Gastrocnemius medialis (tissue), 4 donors: Measurements from ENCODE around the gene FRMD4B. TPM values are rescaled to one million over a fixed set of nuclear protein-coding genes. Genes with fewer than 3 reads are reported as not detected.

Experiments
- ATAC-seq, 2 donors: fragments of 150-250 bp; one replicate each; pipeline ENCODE4 v1.9.1; 2016
- DNase-seq, 2 donors: peaks; one replicate each; pipeline ENCODE4 v3.0.0-alpha.2; 2019
- H3K27ac ChIP-seq, 4 donors: fragments of 200-600 bp; sonication (generic); 1 replicate in 1 of 4; 2 replicates in 3 of 4; pipeline ENCODE4 v1.5.1; 2016 to 2018; ENCODE audit warnings: mild to moderate bottlenecking in 2 of 4, moderate library complexity in 1 of 4
- H3K27me3 ChIP-seq, 3 donors: fragments of 200-600 bp; sonication (generic) in 2 of 3; 1 replicate in 1 of 3; 2 replicates in 2 of 3; pipeline versions ENCODE4 v1.5.1 to v1.6.0; 2016 to 2019; ENCODE audit warnings: mild to moderate bottlenecking in 1 of 3, moderate library complexity in 1 of 3
- H3K36me3 ChIP-seq, 2 donors: fragments of 200-600 bp; sonication (generic) in 1 of 2; one replicate each; pipeline ENCODE4 v1.5.1; 2017 to 2018
- H3K4me1 ChIP-seq, 2 donors: fragments of 200-600 bp; sonication (generic) in 1 of 2; one replicate each; pipeline ENCODE4 v1.5.1; 2016 to 2017; ENCODE audit warnings: mild to moderate bottlenecking in 2 of 2
- H3K4me3 ChIP-seq, 4 donors: fragments of 200-600 bp; sonication (generic) in 3 of 4; 1 replicate in 1 of 4; 2 replicates in 3 of 4; pipeline ENCODE4 v1.5.1; 2016 to 2019; ENCODE audit warnings: mild to moderate bottlenecking in 2 of 4
- H3K9me3 ChIP-seq, 3 donors: fragments of 200-600 bp; sonication (generic) in 2 of 3; 1 replicate in 1 of 3; 2 replicates in 2 of 3; pipeline ENCODE4 v1.5.1; 2016 to 2019
- POLR2A ChIP-seq, 2 donors: fragments of 450-650 bp; IDR thresholded peaks; one replicate each; pipeline ENCODE4 v1.6.1; 2017; ENCODE audit warnings: antibody characterized with exemption in 2 of 2, mild to moderate bottlenecking in 2 of 2, moderate library complexity in 2 of 2
- in situ Hi-C, 4 donors: fragments of 200-750 bp; cut with MboI; loops; one replicate each; pipeline versions ENCODE4 v1.15.0 to v1.8.0; 2017; ENCODE audit warnings: low sequenced_read_pairs in 4 of 4
- intact Hi-C: fragments of 100-400 bp; cut with DNase I; formaldehyde crosslinking; loops from one replicate; pipeline ENCODE4 v1.15.1; 2023; ENCODE audit warnings: low total_unique reads
- total RNA-seq, 4 donors: library from RNA; depleted of rRNA; stranded (reverse); fragments of >200 nt; gene quantifications; one replicate each; pipeline versions ENCODE4 v1.1.0 to v1.2.3, GENCODE V29; 2016
- TF ChIP-seq, protein P1 (sequence below), 5 experiments: fragments of 450-650 bp in 3 of 5; fragments of 200-600 bp in 2 of 5; sonication (generic) in 2 of 5; IDR thresholded peaks in 4 of 5; conservative IDR thresholded peaks in 1 of 5; 1 replicate in 4 of 5; 2 replicates in 1 of 5; pipeline ENCODE4 v1.5.1; 2016 to 2019; ENCODE audit warnings: antibody characterized with exemption in 5 of 5, mild to moderate bottlenecking in 3 of 5, moderate library complexity in 3 of 5

FRMD4B gene
- total RNA-seq, 4 donors from 2014 or later = 0.29 to 3.6 (median 1.7) TPM

DNA sequence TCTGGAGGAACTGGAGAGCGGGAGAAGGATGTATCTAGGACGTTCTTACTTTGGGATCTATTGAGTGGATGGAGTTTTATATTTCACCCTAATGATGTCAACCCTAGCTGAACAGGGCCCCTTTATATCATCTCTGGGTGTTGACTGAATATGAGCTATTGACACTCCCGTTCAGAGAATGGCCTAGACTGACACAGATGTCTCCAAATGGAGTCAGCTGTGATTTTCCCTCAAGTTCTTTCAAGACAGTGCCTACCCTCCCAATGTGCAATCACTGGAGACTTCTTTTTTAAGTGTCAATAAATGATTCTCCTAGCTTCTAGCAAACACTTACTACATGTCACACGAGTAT, 63.8 kb downstream of the FRMD4B start:
- Histone ChIP-seq H3K27me3 (no peaks in the 10 kb centered on the region), H3K4me1 (no peaks in the 10 kb centered on the region), H3K36me3 (no peaks in the 10 kb centered on the region), H3K4me3 (no peak overlapping the region), H3K9me3 (no peaks in the 10 kb centered on the region), H3K27ac (no peak overlapping the region)
- ATAC-seq (no peak), DNase-seq (no peak)
- in situ Hi-C loops = loop anchor here in 3 of 4 donors (25.0 kb wide), 2 partner anchors 285 to 310 kb away; partner anchors contain the start of gene EOGT (in 2 of the 3)
- TF ChIP-seq POLR2A (IDR thresholded peaks at IDR 0.05) = no peak
- TF ChIP-seq, protein P1, sequence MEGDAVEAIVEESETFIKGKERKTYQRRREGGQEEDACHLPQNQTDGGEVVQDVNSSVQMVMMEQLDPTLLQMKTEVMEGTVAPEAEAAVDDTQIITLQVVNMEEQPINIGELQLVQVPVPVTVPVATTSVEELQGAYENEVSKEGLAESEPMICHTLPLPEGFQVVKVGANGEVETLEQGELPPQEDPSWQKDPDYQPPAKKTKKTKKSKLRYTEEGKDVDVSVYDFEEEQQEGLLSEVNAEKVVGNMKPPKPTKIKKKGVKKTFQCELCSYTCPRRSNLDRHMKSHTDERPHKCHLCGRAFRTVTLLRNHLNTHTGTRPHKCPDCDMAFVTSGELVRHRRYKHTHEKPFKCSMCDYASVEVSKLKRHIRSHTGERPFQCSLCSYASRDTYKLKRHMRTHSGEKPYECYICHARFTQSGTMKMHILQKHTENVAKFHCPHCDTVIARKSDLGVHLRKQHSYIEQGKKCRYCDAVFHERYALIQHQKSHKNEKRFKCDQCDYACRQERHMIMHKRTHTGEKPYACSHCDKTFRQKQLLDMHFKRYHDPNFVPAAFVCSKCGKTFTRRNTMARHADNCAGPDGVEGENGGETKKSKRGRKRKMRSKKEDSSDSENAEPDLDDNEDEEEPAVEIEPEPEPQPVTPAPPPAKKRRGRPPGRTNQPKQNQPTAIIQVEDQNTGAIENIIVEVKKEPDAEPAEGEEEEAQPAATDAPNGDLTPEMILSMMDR (IDR thresholded peaks at IDR 0.05 in 4 of 5, conservative IDR thresholded peaks at IDR 0.05 in 1 of 5) = no peak
- intact Hi-C loops = no loop called here

DNA sequence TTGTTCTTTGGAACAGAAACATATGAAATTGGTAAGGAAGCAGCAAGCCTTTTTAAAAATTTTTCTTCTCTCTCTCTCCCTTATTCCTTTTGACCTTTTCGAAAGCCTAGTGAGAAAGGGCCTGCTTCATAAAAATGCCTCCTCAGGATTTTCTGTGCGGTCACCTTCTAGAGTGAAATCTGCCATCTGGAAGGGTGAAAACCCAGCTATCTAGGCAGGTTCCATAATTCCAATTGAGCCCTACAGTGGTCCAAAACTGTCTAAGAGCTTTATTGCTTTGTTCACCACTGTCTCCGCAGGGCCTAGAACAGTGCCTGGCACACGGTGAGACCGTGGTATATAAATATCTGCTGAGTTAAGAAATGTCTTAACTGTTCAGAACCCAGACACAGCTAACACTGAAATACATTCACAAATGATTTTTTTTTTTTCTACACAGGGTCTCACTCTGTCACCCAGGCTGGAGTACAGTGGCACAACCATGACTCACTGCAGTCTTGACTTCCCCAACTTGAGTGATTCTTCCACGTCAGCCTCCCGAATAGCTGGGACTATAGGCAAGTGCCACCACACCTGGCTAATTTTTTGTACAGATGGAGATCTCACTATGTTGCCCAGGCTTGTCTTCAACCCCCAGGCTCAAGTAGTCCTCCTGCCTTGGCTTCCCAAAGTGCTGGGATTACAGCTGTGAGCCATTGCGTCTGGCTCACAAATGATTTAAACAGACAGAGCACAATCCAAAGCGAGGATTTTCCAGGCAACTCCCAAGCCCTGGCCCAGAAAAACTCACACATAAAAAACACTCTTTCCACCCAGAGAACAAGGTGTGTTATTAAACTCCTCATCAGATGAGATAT, 64.4 kb downstream of the FRMD4B start:
- H3K27ac ChIP-seq = no peak overlapping the region
- intact Hi-C loops (no loop called here), in situ Hi-C loops (loop anchor here in 3 of 4 donors (25.0 kb wide), 2 partner anchors 284 to 309 kb away; partner anchors contain the start of gene EOGT (in 2 of the 3))
- TF ChIP-seq POLR2A (IDR thresholded peaks at IDR 0.05) = no peak
- TF ChIP-seq, protein P1 (IDR thresholded peaks at IDR 0.05 in 4 of 5, conservative IDR thresholded peaks at IDR 0.05 in 1 of 5) = no peak
- ATAC-seq = no peak
- H3K9me3 ChIP-seq = no peaks in the 10 kb centered on the region
- no peak for DNase-seq
- no peaks in the 10 kb centered on the region for H3K4me1 ChIP-seq
- H3K27me3 ChIP-seq = no peaks in the 10 kb centered on the region
- H3K4me3 ChIP-seq = no peak overlapping the region
- H3K36me3 ChIP-seq = no peaks in the 10 kb centered on the region

DNA sequence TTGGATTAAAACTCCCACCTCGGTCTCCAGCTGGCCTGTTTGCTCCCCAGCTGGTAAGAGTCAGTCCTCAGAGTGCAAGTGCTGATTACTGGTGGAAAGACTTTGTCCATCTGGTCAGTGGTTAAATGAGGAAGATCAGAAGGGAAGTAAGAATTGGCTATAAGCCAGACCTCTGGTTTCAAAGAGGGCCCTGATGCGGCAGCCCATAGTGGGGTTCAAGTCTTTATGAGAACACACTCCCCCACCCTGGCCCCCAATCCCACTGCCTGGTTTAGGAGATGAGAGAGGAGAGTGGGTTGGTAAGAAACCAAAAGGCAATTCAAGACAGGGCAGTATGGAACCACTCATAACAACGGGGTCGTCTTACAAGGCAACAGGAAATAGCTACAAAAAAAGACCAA, 65.0 kb downstream of the FRMD4B start:
- DNase-seq = no peak
- Histone ChIP-seq H3K4me1 (no peaks in the 10 kb centered on the region), H3K9me3 (no peaks in the 10 kb centered on the region), H3K27ac (no peak overlapping the region), H3K4me3 (no peak overlapping the region), H3K27me3 (no peaks in the 10 kb centered on the region), H3K36me3 (no peaks in the 10 kb centered on the region)
- in situ Hi-C loops = loop anchor here in 3 of 4 donors (25.0 kb wide), 2 partner anchors 284 to 309 kb away; partner anchors contain the start of gene EOGT (in 2 of the 3)
- ATAC-seq = no peak
- no peak for TF ChIP-seq POLR2A (IDR thresholded peaks at IDR 0.05)
- TF ChIP-seq, protein P1 (IDR thresholded peaks at IDR 0.05 in 4 of 5, conservative IDR thresholded peaks at IDR 0.05 in 1 of 5) = no peak
- intact Hi-C loops = no loop called here

DNA sequence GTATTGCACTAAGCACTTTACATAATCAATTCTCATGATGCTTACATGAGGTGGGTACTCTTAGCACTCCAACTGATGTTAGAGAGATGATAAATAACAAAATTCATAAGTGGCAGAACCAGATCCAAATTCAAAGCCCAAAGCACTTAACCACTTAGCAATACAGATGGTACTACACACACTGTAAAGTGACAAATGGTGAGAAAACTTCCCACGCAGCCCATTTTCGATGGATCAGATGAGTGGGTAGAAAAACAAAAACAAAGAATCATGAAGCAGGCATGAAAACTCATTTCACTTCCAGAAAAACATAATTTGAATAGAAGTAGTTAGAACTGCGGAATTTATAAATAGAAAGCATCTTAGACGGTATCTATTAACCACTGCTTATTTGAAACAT, 66.2 kb downstream of the FRMD4B start:
- H3K4me3 ChIP-seq = no peak overlapping the region
- no peak overlapping the region for H3K27ac ChIP-seq
- H3K27me3 ChIP-seq = no peaks in the 10 kb centered on the region
- in situ Hi-C loops = loop anchor here in 3 of 4 donors (25.0 kb wide), 2 partner anchors 282 to 307 kb away; partner anchors contain the start of gene EOGT (in 2 of the 3)
- DNase-seq (no peak), ATAC-seq (no peak)
- intact Hi-C loops = no loop called here
- H3K9me3 ChIP-seq = no peaks in the 10 kb centered on the region
- no peaks in the 10 kb centered on the region for H3K4me1 ChIP-seq
- no peak for TF ChIP-seq POLR2A (IDR thresholded peaks at IDR 0.05)
- TF ChIP-seq, protein P1 (IDR thresholded peaks at IDR 0.05 in 4 of 5, conservative IDR thresholded peaks at IDR 0.05 in 1 of 5) = no peak
- H3K36me3 ChIP-seq = no peaks in the 10 kb centered on the region
